SK-N-MC (cell line): ENCODE results near the gene LPAR5.

Source experiments
- DNase-seq: peaks from one replicate; pipeline ENCODE4 v3.0.0-alpha.2; 2011; ENCODE audit warnings: low read depth, low spot score
- H3K27ac ChIP-seq: fragments of 200-600 bp; sonication (generic); 2 replicates; pipeline ENCODE4 v1.5.1; 2016; ENCODE audit warnings: mixed run types
- H3K36me3 ChIP-seq: fragments of 200-600 bp; sonication (generic); 2 replicates; pipeline ENCODE4 v1.6.1; 2017; ENCODE audit warnings: antibody characterized with exemption, low read length, mixed read lengths; ENCODE audit not compliant: insufficient read depth
- H3K4me3 ChIP-seq: fragments of 200-600 bp; sonication (generic); 2 replicates; pipeline ENCODE4 v1.5.1; 2016
- H3K9ac ChIP-seq: fragments of 200-600 bp; sonication (generic); 2 replicates; pipeline ENCODE4 v1.8.0; 2017; ENCODE audit warnings: mixed run types, mixed read lengths; ENCODE audit not compliant: insufficient read length
- H3K9me3 ChIP-seq: fragments of 200-600 bp; sonication (generic); 2 replicates; pipeline ENCODE4 v1.6.1; 2017; ENCODE audit warnings: low read depth, mild to moderate bottlenecking, antibody characterized with exemption, low read length, moderate library complexity, mixed read lengths
- EZH2 ChIP-seq: fragments of 200-600 bp; sonication (generic); IDR thresholded peaks from one replicate; pipeline ENCODE4 v1.6.1; 2017; ENCODE audit warnings: antibody characterized with exemption
- FOXP2 ChIP-seq: optimal IDR thresholded peaks from 2 replicates; pipeline ENCODE3; 2011; ENCODE audit warnings: mild to moderate bottlenecking, moderate library complexity; ENCODE audit not compliant: insufficient read depth; ENCODE audit errors: extremely low read length, control extremely low read depth
- POLR2AphosphoS5 ChIP-seq: IDR thresholded peaks from 2 replicates; pipeline ENCODE4 v1.6.1; 2012; ENCODE audit warnings: mild to moderate bottlenecking, low read depth, low read length, borderline replicate concordance

Gene LPAR5

GRCh38 chr12:6584293-6584692 lies 51.5 kb downstream of the LPAR5 start:
- Histone ChIP-seq H3K36me3 (peaks cover 86% of the 10 kb centered on the region), H3K9ac (no peak overlapping the region), H3K9me3 (no peaks in the 10 kb centered on the region), H3K4me3 (no peak overlapping the region), H3K27ac (no peak overlapping the region)
- TF ChIP-seq EZH2 (no peak), POLR2AphosphoS5 (no peak), FOXP2 (no peak)
- no peak for DNase-seq

GRCh38 chr12:6582959-6583358 lies 52.8 kb downstream of the LPAR5 start:
- no peak for DNase-seq
- peaks cover 87% of the 10 kb centered on the region for H3K36me3 ChIP-seq
- no peaks in the 10 kb centered on the region for H3K9me3 ChIP-seq
- no peak for TF ChIP-seq EZH2
- TF ChIP-seq FOXP2 = no peak
- TF ChIP-seq POLR2AphosphoS5 = no peak
- H3K27ac ChIP-seq = no peak overlapping the region
- H3K4me3 ChIP-seq = no peak overlapping the region
- no peak overlapping the region for H3K9ac ChIP-seq

- TF ChIP-seq EZH2 = no peak
- TF ChIP-seq FOXP2 = no peak
- no peak for TF ChIP-seq POLR2AphosphoS5
- peaks cover 87% of the 10 kb centered on the region for H3K36me3 ChIP-seq
- DNase-seq = no peak
- H3K4me3 ChIP-seq = no peak overlapping the region
- no peaks in the 10 kb centered on the region for H3K9me3 ChIP-seq
- no peak overlapping the region for H3K9ac ChIP-seq
- H3K27ac ChIP-seq = no peak overlapping the region
These were observed 53.6 kb downstream of the LPAR5 start for GRCh38 chr12:6582196-6582595.

DNA sequence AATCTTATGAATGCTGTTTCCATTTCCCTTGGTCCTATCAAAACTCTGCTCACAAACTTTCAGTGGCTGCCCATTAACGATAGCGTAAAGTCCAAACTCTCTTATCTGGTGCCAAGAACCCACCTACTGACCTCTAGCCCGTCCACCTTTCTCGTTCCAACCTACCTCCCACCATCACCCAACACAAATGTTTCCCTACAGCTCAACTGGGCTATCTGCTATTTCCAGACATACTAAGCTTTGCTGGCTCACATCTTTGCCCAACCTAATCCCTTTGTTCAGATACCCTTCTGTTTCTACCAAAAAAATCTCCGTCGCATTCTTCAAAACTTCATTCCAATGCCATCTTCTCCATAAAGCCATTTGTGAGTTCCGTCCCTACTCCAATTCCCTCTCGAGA lies 60.1 kb downstream of the LPAR5 start:
- no peak for TF ChIP-seq FOXP2
- Histone ChIP-seq H3K27ac (no peak overlapping the region), H3K9me3 (no peaks in the 10 kb centered on the region), H3K36me3 (peaks cover 79% of the 10 kb centered on the region), H3K4me3 (no peak overlapping the region), H3K9ac (no peak overlapping the region)
- no peak for DNase-seq

- no peak overlapping the region for H3K9ac ChIP-seq
- H3K27ac ChIP-seq = no peak overlapping the region
- H3K36me3 ChIP-seq = peaks cover 80% of the 10 kb centered on the region
- TF ChIP-seq EZH2 (no peak), FOXP2 (no peak), POLR2AphosphoS5 (no peak)
- H3K4me3 ChIP-seq = no peak overlapping the region
- no peaks in the 10 kb centered on the region for H3K9me3 ChIP-seq
- DNase-seq = no peak
These were observed 61.0 kb downstream of the LPAR5 start for GRCh38 chr12:6574576-6575295.

- H3K4me3 ChIP-seq = no peak overlapping the region
- no peaks in the 10 kb centered on the region for H3K9me3 ChIP-seq
- H3K36me3 ChIP-seq = peaks cover 74% of the 10 kb centered on the region
- no peak for DNase-seq
- no peak overlapping the region for H3K9ac ChIP-seq
- no peak overlapping the region for H3K27ac ChIP-seq
- TF ChIP-seq POLR2AphosphoS5 (no peak), FOXP2 (no peak), EZH2 (no peak)
These were observed 62.8 kb downstream of the LPAR5 start for GRCh38 chr12:6573001-6573400.

DNA sequence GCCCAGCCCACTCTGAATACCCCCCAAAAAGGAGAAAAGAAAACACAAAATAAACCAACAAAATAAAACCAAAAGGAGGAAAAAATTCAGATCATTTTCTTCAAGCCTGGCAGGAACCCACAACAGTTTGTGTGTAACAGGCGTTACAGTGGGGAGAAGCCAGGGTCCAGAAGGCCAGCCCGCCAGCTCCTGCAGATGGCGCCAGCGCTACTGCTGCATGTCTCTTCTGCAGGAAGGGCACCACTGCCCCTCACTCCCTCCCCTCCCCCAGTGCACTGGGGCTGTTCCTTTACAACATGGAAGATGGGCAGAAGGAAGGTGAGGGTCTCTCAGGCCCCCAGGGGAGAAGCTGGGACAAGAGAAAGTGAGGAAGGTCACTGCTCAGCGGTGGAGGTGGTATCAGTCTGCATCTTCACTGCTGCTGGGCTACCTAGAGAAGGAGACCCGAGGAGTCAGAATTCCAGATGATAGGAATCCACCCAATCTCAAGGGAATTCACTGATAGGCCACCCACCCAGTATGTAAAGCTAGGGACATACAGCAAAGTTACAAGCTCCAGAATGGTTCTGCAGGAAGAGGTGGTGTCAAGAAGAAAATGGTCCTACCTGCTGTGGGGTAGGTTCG lies 65.4 kb downstream of the LPAR5 start:
- DNase-seq = no peak
- H3K27ac ChIP-seq = no peak overlapping the region; the same call in 1 of the 2 replicates
- no peak overlapping the region for H3K9ac ChIP-seq
- H3K9me3 ChIP-seq = no peaks in the 10 kb centered on the region
- TF ChIP-seq POLR2AphosphoS5 (no peak), FOXP2 (no peak), EZH2 (no peak)
- peaks cover 63% of the 10 kb centered on the region for H3K36me3 ChIP-seq
- no peak overlapping the region for H3K4me3 ChIP-seq

GRCh38 chr12:6569786-6570185 lies 66.0 kb downstream of the LPAR5 start:
- TF ChIP-seq FOXP2 (no peak), POLR2AphosphoS5 (no peak), EZH2 (no peak)
- no peak overlapping the region for H3K9ac ChIP-seq
- no peak for DNase-seq
- peaks cover 63% of the 10 kb centered on the region for H3K36me3 ChIP-seq
- no peaks in the 10 kb centered on the region for H3K9me3 ChIP-seq
- no peak overlapping the region for H3K4me3 ChIP-seq
- no peak overlapping the region; the same call in 1 of the 2 replicates for H3K27ac ChIP-seq

GRCh38 chr12:6569312-6569711 lies 66.4 kb downstream of the LPAR5 start:
- no peak for DNase-seq
- Histone ChIP-seq H3K27ac (no peak overlapping the region; the same call in 1 of the 2 replicates), H3K9ac (no peak overlapping the region), H3K4me3 (no peak overlapping the region), H3K36me3 (peaks cover 62% of the 10 kb centered on the region), H3K9me3 (no peaks in the 10 kb centered on the region)
- TF ChIP-seq EZH2 = no peak
- TF ChIP-seq POLR2AphosphoS5 = no peak
- TF ChIP-seq FOXP2 = no peak
